ENCODE data around the gene DCTN3.

The DCTN3 gene

DNA sequence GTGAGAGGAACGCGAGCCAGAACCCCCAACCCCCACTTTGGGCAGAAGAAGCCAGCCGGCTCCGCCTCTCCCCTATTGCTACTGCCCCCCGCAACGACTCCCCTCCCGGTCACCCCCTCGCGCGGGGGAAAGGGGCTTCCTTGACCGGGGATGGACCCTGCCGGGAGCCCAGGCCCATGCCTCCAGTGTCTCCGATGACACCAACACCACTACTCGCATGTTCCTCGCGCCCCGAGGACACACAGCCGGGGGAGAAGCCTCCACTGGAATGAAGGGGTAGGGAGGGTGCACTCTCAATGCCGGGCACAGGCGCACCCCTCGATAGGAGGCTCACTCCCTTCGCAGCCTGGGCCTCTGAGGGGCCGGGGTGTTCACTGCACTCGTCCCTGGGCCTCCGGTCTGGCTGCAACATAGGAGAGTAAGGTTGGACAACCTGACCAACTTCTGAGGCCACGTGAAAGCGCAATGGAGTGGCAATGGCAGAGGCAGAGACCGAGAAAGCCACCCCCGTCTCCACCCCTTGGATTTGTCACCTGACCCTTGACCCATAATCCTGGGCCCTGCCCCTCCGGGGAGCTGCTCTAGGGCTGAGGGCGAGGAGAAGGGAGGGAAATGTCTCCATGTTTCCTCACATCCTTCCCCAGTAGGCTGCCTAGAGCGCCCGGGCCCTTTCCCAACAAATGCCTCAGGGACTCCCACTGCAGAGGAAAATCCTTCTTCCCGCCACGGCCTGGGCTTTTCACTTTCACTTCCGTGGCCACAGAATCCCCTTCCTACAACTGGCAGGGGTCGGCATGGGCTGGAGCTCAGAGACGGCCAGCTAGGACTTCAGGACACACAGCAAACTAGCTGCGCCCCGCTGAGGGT, 29.7 kb downstream of the DCTN3 start:
- DNase-seq (ENCODE audit: low read depth), result no peak

DNA sequence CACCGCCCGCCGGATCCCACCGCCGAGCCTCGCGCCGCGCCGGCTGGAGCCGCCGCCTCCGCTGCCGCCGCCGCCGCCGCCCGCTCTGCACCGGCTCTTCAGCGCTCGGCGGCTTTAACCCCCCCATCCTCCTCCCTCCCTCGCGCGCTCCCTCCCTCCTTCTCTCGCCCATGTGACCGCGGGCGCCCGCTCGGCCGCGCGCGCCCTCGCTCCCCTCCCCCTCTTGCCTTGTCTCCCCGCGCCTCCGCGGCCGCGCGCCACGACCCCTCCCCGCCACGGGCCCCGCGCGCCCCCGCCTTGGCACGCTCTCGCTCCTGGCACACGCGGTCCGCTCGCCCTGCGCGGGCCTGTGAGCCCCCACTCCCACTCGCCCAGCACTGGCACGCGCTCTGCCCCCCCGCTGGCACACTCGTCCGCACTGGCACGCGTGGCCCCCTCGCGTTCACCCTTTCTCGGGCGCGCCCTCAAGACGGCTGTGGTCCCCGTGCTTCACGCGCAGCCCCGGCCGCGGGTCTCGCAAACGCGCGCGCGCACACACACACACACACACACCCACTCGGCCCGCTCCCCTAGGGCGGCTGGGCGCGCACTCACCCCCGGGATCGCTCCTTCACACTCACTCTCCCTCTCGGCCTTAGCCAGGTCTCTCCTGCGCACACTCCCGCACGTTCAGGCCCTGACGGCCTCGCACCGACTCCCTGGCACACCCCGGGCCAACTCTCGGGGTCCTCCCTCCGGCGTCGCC, 30.5 kb downstream of the DCTN3 start, which contains the start of gene CNTFR:
Gene CNTFR (minus strand): TSS at position 89 of the 745 bp plus-strand sequence. CDS start 20,743 bp downstream, outside the sequence.
- DNase-seq (ENCODE audit: low read depth), result no peak

DNA sequence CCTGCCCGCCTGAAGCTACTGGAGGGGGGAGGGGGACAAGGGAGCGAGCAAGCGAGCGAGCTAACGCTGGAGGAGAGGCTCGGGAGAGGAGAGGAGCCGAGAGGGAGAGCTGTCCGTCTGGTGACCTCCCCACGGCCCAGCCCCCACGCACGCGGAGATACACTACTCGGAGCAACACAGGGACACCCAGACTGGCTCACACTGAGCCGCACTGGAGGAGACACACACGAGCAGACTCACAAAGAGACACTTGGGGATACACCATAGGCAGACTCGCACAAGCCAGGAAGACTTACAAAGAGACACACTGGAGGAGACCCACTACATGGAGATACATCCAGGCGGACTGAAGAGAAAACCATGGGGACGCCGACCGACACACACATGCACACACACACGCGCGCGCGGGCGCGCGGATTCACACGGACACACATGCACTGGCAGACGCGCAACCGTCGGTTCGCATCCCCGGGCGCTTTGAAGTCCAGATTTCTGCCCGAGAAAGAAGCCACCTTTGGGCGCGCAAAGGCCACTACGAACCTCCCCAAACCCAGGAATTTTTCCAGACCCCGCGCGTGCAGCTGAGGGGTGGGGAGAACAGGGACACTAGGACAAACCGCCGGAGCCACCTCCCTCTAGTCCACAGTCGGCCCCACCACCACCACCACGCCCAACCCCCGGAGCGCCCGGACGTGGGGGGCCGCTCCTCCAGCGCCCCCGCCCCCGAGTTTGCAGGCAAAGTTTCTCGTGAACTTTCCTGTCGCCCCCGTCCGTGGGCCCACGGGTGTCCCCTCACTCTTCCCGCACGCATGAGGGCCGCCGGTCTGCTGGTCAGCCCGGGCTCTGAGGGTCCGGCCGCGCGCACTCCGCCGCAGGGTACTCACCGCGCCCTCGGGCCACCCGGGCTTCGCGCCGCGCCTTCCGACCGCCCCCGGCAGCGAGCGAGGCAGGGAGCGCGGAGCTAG, 31.3 kb downstream of the DCTN3 start:
- no peak for DNase-seq (ENCODE audit: low read depth)

DNA sequence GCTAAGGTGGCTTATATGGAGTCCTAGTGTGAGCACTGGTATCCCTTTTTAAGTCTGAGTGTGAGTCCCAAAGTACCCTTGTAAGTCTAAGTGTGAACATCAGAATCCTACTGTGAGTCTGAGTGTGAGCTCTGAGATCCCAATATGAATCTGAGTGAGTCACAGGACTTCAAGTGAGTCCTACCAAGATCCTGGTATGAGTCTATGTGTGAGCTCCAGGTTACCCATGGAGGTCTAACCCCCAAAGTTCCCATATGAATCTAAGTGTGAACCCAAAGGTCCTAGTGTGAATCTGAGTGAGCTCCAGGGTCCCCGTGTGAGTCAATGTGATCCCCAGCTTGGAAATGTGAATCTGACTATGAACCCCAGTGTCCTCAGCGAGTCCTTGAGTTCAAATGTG, 33.0 kb downstream of the DCTN3 start:
- DNase-seq (ENCODE audit: low read depth), result no peak

DNA sequence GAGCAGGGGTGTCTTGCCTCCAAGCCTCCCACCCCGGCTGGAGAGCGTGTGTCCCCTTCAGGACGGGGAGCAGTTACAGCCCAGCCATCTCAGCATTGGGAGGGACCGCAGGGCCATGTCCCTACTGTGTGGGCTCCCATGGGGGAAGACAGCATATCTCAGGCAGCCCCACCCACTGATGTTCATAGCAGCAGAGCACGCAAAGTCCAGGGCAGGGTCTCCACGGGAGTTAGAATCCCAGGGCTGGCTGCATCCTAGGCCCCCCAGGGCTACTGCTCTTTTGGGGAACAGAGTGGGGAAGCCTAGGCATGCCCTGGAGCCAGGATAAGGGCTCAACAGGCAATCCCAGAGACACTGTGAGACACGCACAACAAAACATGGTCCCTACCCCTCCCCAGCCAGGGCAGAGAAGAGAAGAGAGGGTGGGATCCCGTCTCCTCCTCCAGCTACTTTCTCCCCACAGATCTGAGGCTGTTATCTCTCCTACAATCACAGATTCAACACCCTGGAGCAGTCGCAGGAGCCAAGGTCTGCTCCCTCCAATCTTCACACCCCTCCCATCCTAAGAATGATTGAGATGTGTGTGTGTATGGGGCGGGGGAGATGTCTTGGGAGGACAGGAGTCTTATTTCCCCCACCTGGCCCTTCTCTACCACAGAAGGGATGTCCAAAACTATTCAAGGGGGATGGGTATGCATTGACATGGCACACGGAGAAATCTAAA, 34.2 kb downstream of the DCTN3 start:
- no peak for DNase-seq (ENCODE audit: low read depth)

DNA sequence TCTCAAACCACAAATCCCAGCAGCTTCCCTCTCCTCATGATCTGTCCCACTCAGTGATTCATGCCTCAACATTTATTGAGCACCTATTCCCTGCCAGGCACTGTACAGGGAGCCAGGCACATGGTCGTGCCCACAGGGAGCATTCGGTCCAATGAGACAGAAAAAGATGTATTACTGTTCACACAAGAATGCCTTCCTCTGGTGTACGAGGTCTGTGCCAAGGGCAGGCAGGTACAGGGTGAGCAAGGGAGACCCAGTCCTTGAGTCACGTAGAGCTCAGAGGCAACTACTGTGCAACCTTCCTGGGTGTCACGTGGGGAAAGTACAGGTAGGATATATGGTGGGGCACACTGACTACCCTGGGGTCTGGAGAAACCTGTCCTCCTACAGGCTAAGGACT, 35.3 kb downstream of the DCTN3 start:
- no peak for DNase-seq (ENCODE audit: low read depth)

DNA sequence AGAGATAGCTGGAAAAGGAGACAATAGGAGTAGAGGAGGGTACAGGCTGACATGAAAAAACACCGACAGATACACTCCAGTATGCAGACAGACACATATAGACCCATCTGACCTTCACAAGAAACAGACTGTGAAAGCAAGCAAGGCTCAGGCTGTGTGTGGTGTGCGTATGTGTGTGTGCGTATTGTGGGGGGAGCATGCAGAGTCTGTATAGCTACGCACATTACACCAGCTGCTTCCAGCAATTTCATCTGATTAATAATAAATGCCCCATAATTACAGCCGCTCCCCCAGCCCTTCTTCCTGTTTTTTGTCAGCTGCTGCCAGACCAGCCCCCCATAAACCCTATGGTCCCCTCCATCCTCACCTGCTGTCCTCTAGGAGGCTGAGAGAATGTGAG, 37.5 kb downstream of the DCTN3 start:
- no peak for DNase-seq (ENCODE audit: low read depth)

DNA sequence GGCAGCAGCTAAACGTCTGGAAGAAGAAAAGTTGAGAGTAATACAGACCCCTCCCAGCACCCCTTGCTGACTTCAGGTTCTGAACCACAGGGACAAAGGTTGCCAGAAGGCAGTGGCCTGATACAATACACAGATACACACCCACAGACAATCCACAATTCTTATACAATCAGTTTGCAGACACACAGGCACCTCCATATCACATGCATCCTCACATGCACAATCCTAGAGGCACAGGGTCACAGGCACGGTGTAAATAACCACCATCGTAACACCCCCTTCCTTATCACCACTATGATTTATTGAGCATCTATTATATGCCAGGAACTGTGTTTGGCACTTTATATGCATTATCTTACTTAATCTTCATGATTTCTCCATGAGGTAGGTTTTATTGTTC, 39.0 kb downstream of the DCTN3 start:
- DNase-seq (ENCODE audit: low read depth), result no peak

DNA sequence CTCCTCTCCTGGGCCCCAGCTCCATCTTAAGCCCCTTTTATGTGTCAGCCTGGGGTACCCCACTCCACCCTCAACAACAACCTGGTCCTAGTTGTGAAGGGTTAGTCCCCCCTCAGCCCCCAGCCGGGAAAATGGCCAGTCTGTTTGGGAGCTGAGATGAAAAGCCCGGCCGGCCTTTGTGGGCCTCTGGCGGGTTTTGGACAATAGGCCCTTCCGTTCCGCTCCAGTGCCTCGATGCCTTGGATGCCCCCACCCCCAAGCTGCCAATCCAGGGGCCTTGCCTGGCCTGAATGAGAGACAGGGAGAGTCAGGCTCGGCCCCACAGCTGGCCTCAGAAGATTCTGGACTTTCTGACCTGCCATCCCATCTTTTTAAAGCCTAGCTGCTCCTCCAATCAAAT, 39.9 kb downstream of the DCTN3 start:
- no peak for DNase-seq (ENCODE audit: low read depth)

DNA sequence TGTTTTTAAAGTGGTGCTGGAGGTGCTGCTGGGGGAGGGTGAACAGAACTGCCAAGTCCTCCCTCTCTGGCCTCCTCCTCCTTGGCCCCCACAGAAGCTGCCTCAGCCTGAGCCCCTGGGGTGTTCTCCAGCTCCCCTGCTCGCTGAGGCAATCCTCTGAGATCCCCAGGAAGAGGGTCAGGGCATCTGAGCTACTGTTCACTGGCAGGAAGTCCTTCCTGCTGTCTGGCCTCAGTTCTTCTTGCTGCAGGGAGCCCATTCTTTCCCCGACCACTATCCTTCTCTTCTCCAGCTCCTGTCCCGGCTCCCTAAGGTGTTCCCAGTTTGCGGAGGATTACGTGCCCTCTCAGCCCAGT, 40.5 kb downstream of the DCTN3 start:
- no peak for DNase-seq (ENCODE audit: low read depth)

DNA sequence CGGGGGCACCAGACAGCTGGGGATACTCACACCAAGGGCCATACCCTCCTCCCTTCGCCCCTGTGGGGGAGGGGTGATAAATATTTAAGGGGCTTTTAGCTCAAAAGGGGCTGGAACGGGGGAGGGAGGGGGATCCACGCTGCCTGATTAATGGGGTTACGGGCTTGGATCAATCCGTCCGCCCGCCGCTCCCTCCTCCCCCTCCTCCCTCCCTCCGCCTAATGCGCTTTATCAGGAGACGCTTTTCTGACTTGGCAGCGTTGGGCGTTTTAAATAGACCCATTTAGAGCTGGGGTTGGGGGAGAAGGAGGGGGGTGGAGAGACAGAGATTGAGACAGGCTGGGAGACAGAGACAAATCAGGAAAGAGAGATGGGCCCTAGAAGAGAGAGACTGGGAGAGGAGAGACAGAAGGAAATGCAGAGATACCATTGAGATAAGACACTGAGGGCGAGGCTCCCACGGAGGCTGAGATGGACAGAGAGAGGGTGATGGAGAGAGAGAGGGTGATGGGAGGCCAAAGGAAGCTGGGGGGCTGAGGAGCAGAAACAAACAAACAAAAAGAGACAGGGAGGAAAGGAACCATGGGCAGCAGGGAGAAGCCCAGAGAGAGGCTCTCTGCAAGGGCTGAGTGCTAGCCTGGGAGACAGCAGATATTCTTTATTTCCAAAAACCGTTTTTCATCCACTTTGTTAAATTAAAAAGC, 41.0 kb downstream of the DCTN3 start:
- no peak for DNase-seq (ENCODE audit: low read depth)

DNA sequence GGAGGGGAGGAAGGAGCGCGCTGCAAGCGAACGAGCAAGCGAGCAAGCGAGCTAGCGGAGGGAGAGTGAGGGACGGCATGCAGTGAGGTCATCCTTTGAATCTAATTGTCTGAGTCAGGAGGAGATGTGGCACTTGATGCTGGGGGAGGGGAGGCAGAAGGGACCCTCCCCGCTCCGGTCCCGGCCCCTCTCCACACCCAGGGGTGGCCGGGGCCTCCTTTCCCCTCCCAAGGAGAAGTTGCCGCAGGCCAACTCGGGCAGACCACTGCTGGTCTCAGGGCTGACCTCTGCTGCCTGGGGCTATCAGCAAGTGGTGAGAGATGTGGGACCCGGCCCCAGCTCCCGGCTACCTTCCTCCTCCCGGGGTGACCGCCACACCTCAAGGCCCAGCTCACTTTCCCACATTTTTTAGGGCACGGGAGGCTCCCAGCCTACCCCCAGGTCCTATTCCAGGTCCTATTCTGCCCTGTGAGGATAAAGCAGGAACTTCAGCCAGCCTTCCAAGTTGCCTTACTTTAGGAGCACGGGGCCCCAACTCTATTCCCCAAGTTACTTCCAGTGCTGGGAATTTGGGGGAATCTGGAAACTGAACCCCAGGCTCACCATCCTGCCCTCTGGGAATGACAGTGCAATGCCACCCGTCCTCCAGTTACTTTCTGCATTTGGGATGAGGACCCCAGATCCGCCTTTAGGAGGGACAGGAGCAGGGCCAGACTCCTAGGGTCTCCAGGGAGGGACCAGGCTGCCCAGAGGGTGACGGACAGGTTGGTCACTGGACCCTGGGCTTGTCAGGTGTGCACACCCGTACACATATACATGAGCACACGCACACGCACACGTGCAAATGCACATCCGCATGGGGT, 41.8 kb downstream of the DCTN3 start:
- DNase-seq (ENCODE audit: low read depth), result no peak

DNA sequence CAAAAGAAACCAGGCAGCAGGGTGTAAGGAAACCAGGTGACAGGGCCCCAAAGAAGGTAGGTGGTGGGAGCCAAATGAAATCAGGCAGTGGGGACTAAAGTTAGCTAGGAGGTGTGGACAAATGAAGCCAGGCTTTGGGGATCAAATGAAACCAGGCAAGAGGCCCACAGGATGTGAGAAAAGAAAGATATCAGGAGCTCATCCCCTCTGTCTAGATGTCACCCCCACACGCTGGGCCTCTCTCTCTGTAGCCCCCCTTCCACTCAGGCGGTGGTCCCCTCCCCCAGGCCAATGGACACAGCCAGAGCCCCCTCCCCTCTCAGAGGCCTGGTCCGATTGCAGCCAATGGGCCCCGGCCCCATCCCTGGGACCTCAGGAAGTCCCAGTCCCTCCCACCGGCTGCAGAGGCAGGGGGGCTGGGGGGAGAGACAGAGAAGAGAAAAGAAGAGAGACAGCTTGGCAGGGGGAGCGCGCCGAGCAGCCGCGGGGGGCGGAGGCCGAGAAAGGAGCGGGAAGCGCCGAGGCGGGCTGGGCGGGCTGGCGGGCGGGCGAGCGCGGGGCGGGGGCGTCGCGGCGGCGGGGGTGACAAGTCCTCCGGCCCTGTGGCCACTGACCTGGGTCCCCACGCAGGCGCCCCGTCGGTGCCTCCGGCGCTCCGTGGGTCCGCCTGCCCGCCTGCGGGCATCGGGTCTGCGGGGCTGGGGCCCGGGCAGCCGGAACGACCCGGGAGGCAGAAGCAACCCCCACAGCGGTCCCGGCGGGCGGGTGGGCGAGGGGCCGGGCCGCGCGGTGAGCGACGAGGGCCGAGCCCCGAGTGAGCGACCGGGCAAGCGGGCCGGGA, 42.7 kb downstream of the DCTN3 start:
- no peak for DNase-seq (ENCODE audit: low read depth)

DNA sequence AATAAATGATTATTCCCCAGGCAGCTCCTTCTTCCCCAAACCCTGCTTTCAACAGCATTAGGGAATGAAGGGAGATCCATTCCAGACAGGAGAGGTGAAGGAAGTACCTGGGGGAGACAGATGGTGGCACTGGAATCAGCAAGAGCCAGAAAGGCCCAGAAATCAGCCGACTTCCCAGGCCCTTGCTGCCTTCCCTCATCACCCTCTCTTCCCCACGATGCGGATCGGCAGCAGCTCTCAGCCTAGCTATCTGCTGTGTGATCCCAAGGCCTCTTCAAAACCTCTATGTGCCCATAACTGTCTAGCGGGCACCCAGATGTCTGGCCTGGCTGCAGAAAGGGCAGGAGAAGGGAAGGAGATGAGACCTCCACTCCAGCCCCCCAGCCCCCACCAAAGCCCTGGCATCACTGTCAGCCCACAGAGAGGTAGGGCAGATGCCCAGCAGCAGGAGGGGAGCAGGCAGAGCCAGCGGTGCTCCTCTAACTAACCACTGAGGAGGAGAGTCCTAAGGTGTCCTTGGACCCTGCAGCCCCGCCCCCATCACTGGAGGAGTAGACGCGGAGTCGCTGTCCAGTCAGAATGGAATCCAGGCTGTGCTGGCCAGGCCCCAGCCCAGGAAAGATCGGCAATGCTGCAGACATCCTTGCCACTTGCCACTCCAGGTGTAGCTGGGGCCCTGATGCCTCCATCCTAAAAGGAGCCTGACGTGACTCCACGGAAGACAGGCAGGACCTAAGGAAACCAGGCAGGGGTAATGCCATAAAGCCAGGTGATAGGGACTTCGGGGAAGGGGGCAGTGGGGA, 43.5 kb downstream of the DCTN3 start:
- DNase-seq (ENCODE audit: low read depth), result no peak

DNA sequence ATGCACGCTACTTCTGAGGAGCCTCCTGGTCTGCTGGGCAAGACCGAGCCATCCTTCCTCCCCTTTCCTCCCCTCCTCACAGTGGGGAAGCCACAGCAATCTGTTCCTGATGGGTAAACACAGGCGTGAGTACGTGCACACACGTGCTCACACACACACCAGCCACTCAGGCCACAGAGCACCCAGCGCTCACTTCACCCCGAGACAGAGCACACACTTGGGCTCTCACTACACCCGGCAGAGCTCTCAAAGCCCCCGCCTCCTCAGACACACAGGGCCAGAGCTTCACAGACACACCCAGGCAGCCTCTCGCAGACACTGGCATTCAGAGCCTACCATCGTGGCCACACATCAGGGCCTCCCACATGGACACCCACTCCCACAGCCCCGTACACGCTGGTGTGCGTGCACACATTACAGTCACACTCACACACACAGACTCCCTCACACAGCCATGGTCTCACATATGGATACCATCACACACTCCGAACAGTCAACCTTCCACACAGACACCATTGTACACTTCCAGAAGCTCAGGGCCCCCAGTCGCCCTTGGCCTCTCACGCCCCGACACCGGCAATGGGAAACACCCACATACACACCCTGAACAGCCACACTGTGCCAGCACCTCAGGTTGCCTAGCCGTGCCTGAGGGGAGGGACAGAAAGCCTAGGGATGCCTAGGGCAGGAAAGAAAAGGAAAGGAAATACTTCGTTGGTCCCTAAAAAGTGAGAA, 44.3 kb downstream of the DCTN3 start:
- DNase-seq (ENCODE audit: low read depth), result no peak

DNA sequence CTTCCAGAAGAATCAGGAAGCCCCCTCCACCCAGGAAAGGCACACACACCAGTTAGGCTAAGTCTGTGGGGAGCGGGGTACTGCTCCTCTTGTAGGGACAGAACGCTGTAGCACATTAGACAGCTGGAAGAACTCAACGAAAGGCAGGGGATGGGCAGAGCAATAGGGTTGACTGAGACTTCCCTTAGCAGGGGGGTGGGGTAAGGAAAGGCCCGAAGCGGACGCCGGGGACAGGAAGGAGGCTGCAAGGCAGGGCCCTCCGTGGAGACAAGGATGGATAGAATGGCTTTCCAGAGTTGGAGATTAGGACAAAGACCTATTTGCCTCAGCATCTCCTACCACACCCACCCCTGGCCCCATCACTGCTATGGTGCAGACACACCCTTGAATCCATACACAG, 45.1 kb downstream of the DCTN3 start:
- no peak for DNase-seq (ENCODE audit: low read depth)

DNA sequence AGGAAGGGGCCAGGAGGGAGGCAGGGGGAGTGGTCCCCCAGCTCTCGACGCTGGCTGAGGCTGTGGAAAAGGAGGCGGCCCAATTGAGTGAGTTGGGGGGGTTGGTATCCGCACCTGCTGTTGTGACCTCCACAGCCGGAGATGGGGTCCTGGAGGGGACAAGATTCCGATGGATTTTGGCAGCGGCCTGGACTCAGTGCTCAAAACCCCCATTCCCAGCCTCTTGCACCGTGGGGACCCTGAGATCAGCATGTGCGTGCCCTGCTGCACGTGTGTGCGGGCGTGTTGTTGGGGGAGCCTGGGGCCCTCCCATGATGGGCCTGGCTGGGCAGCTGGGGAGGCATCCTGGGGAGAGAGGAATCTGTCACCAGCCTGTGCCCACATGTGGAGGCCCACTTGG, 45.7 kb downstream of the DCTN3 start:
- no peak for DNase-seq (ENCODE audit: low read depth)

Measured in stimulated activated CD4-positive, alpha-beta T cell treated with anti-CD3 and anti-CD28 coated beads, Interleukin-2, amount 100 ng/mL, for 4 hours (primary cell).